EL (cell line): ENCODE results near the gene ZBTB42.
"Not testable (repeated sequence)": the region's sequence is repeated elsewhere in the genome, so short reads cannot be mapped to it uniquely, and the experiment has no call there.

Source experiments
- DNase-seq: peaks from one replicate; pipeline ENCODE4 v3.0.0-alpha.2; 2016

ZBTB42 gene

DNA sequence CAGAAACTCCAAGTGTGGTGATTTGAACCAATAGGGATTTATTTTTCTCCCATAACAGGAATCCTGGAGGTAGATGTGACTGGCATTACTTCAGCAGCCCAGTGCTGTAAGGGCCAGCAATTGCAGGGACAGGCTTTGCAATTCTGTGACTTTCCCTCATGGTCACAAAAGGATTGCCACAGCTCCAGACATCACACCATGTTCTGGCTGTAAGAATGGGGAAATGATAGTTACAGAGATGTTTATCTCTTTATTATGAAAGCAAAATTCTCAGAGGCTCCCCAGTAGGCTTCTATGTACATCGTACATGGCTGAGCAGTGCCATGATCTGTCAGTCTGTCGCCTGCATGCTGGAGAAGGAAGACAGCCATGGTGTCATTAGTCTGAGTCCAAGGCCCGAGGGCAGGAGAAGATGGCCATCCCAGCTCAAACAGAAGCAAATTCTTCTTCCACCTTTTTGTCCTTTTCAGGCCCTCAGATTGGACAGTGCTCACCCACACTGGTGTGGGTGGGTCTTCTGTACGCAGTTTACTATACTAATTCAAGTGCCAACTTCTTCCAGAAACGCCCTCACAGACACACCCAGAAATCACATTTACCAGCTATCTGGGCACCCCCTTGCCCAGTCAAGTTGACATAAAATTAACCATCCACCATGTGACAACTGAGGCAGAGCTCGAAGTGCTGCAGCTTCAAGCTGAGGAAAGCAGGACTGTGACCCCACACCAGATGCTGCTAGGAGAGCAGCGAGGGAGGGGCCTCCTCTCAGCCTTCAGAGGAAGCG lies 17.2 kb downstream of the ZBTB42 start:
- DNase-seq, result no peak

- DNase-seq, result no peak
Measured at GRCh38 chr14:104818714-104819161, 17.8 kb downstream of the ZBTB42 start.

GRCh38 chr14:104819361-104819781 lies 18.5 kb downstream of the ZBTB42 start:
- DNase-seq, result no peak

GRCh38 chr14:104820669-104821228 lies 19.8 kb downstream of the ZBTB42 start:
- DNase-seq, result no peak

DNA sequence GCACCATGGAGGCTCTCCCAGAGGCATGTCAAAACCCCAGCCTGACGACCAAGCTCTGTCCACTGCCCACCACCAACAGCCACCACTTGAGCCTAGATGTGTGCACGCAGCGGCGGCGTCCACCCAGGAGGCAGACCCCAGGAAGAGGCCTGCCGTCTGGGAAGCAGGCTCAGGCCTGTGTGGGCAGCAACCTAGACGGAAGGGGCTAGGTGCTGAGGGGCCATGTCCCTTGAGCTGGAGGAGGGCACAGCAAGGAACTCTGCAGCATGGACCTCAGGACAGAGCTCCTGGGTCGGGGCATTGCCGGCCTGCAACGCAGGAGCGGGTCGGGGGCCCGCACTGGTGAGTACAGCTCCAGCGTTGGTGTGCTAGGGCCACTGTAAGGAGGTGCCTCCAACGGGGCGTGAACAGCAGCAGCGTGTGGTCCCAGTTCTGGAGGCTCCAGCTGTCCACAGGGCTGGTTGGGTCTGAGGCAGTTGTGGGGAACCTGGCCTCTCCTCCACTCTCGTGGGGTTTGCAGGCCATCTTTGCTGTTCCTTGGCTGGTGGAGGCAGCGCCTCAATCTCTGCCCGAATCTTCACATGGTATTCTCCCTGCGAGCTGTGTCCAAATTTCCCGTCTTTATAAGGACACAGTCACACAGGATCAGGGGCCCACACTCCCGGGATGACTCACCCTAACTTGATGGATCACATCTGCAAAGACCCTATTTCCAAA lies 20.5 kb downstream of the ZBTB42 start:
- no peak for DNase-seq

- DNase-seq, result no peak
Measured at GRCh38 chr14:104821971-104822608, 21.2 kb downstream of the ZBTB42 start.

- DNase-seq, result no peak
Measured at GRCh38 chr14:104822821-104823615, 22.1 kb downstream of the ZBTB42 start.

- DNase-seq, result no peak
Measured at GRCh38 chr14:104824353-104824997, 23.6 kb downstream of the ZBTB42 start.

GRCh38 chr14:104826189-104826860 lies 25.4 kb downstream of the ZBTB42 start:
- DNase-seq, result peak; percentile 89

- DNase-seq, result no peak
Measured at GRCh38 chr14:104826861-104827176, 25.9 kb downstream of the ZBTB42 start.

GRCh38 chr14:104827177-104828055 lies 26.5 kb downstream of the ZBTB42 start:
- DNase-seq, result peak; percentile 34

- DNase-seq, result no peak
Measured at GRCh38 chr14:104830781-104831180, 29.9 kb downstream of the ZBTB42 start.

GRCh38 chr14:104836171-104836935 lies 35.5 kb downstream of the ZBTB42 start:
- not testable (repeated sequence) for DNase-seq

- DNase-seq, result no peak
Measured at GRCh38 chr14:104841730-104842129, 40.8 kb downstream of the ZBTB42 start.

GRCh38 chr14:104843006-104843405 lies 42.1 kb downstream of the ZBTB42 start:
- DNase-seq, result no peak

GRCh38 chr14:104843442-104844305 lies 42.8 kb downstream of the ZBTB42 start:
- no peak for DNase-seq

DNA sequence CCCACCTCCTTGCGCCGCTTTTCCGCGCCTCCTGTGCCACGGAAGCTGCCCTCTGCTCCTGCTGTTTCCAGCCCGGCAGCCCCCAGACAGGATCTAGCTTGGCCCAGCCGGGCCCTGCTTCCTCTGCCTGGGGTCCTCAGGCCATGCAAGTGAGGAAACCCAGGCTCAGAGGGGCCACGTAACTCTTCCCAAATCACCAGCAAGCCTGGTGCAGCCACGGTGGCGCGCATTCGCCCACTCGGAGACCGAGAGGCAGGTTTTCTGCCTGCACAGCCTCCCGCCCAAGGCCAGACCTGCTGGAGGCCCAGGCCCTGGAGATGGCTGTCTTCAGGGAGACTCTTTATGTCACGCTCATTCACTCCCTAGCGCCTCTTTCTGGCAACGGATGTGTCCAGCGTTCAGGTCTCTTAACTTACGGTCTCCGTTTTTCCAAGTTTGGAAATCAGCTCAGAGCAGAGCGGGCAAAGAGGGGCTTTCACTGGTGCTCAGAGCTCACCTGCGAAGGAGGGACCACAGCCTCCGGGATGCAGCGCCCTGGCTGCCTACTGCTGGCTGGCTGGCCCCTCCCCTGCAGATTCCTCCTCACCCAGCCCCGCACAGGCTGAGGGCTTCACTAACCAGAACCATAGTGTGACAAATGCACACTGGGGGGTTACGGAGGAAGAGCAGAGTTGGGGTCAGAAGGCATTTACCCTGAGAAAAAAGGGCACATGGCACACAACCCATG lies 43.6 kb downstream of the ZBTB42 start:
- DNase-seq, result no peak
